Adrenal gland (tissue), 12 donors: Measurements from ENCODE around the gene GDF2. TPM values are rescaled to one million over a fixed set of nuclear protein-coding genes. Genes with fewer than 3 reads are reported as not detected.

Experiments used
- DNase-seq, 7 donors: peaks; one replicate each; pipeline ENCODE4 v3.0.0-alpha.2; 2019 to 2020
- H3K27ac ChIP-seq, 5 donors: fragments of 200-600 bp; sonication (generic) in 4 of 5; 1 replicate in 3 of 5; 2 replicates in 2 of 5; pipeline versions ENCODE4 v1.5.1 to v1.8.0; 2016 to 2020; ENCODE audit warnings: mild to moderate bottlenecking in 1 of 5
- H3K27me3 ChIP-seq: fragments of 200-600 bp; 2 replicates; pipeline ENCODE4 v1.8.0; 2021
- H3K36me3 ChIP-seq, 2 donors: fragments of 200-600 bp; replicated peaks in 1 of 2; 1 replicate in 1 of 2; 2 replicates in 1 of 2; pipeline versions ENCODE4 v1.5.1 to v1.8.0; 2018 to 2022
- H3K4me1 ChIP-seq, 2 donors: fragments of 200-600 bp; replicated peaks in 1 of 2; 1 replicate in 1 of 2; 2 replicates in 1 of 2; pipeline versions ENCODE4 v1.5.1 to v1.8.0; 2018 to 2021
- H3K4me3 ChIP-seq, 4 donors: fragments of 200-600 bp; sonication (generic) in 3 of 4; one replicate each; pipeline ENCODE4 v1.5.1; 2016 to 2018
- H3K9me3 ChIP-seq, 3 donors: fragments of 200-600 bp; sonication (generic) in 1 of 3; replicated peaks in 1 of 3; 1 replicate in 2 of 3; 2 replicates in 1 of 3; pipeline versions ENCODE4 v1.5.1 to v1.8.0; 2016 to 2021
- CTCF ChIP-seq, 6 experiments: fragments of 450-650 bp in 4 of 6; fragments of 200-600 bp in 2 of 6; sonication (generic) in 1 of 6; IDR thresholded peaks; 1 replicate in 5 of 6; 2 replicates in 1 of 6; pipeline versions ENCODE4 v1.5.1 to v1.8.0; 2016 to 2021; ENCODE audit warnings: antibody characterized with exemption in 6 of 6, mild to moderate bottlenecking in 2 of 6, moderate library complexity in 1 of 6
- POLR2A ChIP-seq, 2 donors: fragments of 450-650 bp; IDR thresholded peaks; one replicate each; pipeline ENCODE4 v1.6.1; 2017; ENCODE audit warnings: antibody characterized with exemption in 2 of 2, mild to moderate bottlenecking in 2 of 2, moderate library complexity in 1 of 2
- WGBS, 4 donors: extraction: QIAGEN DNeasy Blood & Tissue Kit in 2 of 4; methylation state at CpG; one replicate each; pipeline versions ENCODE4 v1.1.5 to v1.1.7; 2013 to 2017; 5-methylcytosine and 5-hydroxymethylcytosine counted together
- intact Hi-C, 2 donors: fragments of 100-400 bp; cut with DNase I; formaldehyde crosslinking; loops; one replicate each; pipeline versions ENCODE4 v1.14.1 to v1.15.0; 2022 to 2023
- polyA plus RNA-seq, 3 donors: library from polyadenylated mRNA; stranded (reverse); fragments of 200-250 nt in 2 of 3; fragments of 350-450 nt in 1 of 3; fragmentation: Illumina TruSeq in 1 of 3; extraction: RNeasy Lipid Tissue Mini Kit (QIAGEN cat#74804) in 1 of 3; gene quantifications; one replicate each; pipeline ENCODE4 v1.2.3, GENCODE V29; 2013 to 2014
- total RNA-seq, 9 donors: library from RNA; depleted of rRNA in 4 of 9; stranded (reverse); fragments of >200 nt in 4 of 9; fragments of 120-200 nt in 1 of 9; fragmentation: NEBNext Ultra II Directional in 1 of 9; extraction: Animal tissue kit (Norgen Biotek cat#: 25700) in 1 of 9; gene quantifications; one replicate each; pipeline versions ENCODE4 v1.1.0 to v1.2.4, GENCODE V29; 2013 to 2023
- donor health status: healthy with polysubstance abuse.
- donor health status: Bipolar disorder and iron deficiency.
- donor health status: DM: yes; HTN: yes; CAD: no.
- donor health status: DM: no; HTN: no; CAD: no.
- donor health status: DM: no; HTN: no; CAD: no.
- donor health status: DM: yes; HTN: yes; CAD: no.

GDF2 gene
- total and polyA plus RNA-seq, 12 donors, result 0.11 TPM; not detected in 11

DNA sequence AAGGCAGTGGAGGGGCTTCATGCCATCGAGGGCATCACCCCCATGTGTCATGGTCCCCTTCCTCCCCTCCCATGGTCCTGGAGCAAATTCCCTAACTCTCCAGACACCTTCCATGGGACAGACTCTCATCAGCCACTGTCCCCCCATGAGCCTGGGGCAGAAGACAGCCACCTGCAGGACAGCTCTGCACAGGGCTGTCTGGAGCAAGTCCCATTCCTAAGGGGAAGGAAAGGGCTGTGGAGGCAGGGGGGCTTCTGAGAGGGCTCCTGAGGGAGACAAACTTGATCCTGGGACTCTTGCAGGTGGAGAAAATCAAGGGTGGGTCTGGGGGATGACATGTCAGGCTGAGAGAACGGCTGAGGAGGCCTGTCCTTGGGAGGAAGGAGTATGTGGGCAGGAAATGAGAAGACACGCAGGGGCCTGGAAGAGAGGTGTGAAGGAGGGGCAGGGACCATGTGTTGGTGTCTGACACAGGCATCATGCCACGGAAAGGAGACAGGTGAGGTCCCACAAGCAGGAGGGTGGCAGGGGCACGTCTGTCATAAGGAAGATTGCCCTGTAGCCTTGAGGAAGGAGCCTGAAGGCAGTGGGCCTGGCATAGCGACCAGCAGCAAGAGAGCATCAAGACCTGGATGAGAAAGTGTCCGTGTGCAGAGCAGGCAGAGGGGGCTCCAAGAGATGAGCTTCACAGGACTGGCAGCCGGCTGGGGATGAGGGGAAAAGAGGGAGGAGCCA is 36.7 kb upstream of the GDF2 start:
- 69 to 81% (median 74%) methylated on average over 8 of the region's 8 CpGs for WGBS, 4 donors
- Histone ChIP-seq H3K4me3 (no peak overlapping the region), H3K4me1 (no peaks in the 10 kb centered on the region), H3K27ac (no peak overlapping the region), H3K27me3 (no peaks in the 10 kb centered on the region), H3K36me3 (no peaks in the 10 kb centered on the region), H3K9me3 (no peaks in the 10 kb centered on the region)
- no peak for TF ChIP-seq CTCF (IDR thresholded peaks at IDR 0.05)
- TF ChIP-seq POLR2A (IDR thresholded peaks at IDR 0.05), result no peak
- intact Hi-C loops, result no loop called here
- DNase-seq, result peak in 1 of 7 donors; percentile 6

DNA sequence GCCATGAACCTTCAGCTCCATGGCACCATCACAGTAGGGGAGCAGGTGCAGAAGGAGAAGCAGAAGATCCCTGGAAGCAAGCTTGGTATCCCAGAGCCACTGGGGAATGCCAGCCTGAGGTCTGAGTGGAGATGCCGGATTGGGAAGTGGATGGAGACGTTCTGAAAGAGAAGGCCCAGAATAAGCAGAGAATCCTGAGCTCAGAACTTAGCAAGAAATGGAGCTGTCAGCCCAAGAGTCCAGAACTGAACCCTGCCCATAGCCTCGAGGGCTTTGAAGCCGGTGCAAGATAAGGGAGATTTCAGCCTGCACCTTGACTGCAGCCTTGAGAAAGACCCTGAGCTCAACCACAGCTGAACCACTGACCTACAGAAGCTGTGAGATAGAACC is 36.1 kb upstream of the GDF2 start:
- no peak overlapping the region for H3K4me3 ChIP-seq
- intact Hi-C loops, result no loop called here
- H3K36me3 ChIP-seq, result no peaks in the 10 kb centered on the region
- DNase-seq, result peak in 2 of 7 donors; percentile 1 to 7
- no peaks in the 10 kb centered on the region for H3K27me3 ChIP-seq
- no peak overlapping the region for H3K27ac ChIP-seq
- H3K9me3 ChIP-seq, result no peaks in the 10 kb centered on the region
- no peaks in the 10 kb centered on the region for H3K4me1 ChIP-seq
- WGBS, 4 donors, result 61 to 74% (median 73%) methylated on average over 4 of the region's 4 CpGs
- TF ChIP-seq CTCF (IDR thresholded peaks at IDR 0.05) (no peak), POLR2A (IDR thresholded peaks at IDR 0.05) (no peak)

GRCh38 chr10:47286591-47287315 is 35.5 kb upstream of the GDF2 start:
- WGBS, 4 donors, result 89 to 98% (median 94%) methylated on average over 4 of the region's 4 CpGs
- TF ChIP-seq POLR2A (IDR thresholded peaks at IDR 0.05), result no peak
- no peak for TF ChIP-seq CTCF (IDR thresholded peaks at IDR 0.05)
- H3K27me3 ChIP-seq, result no peaks in the 10 kb centered on the region
- intact Hi-C loops, result no loop called here
- no peaks in the 10 kb centered on the region for H3K36me3 ChIP-seq
- H3K27ac ChIP-seq, result no peak overlapping the region
- H3K9me3 ChIP-seq, result no peaks in the 10 kb centered on the region
- no peaks in the 10 kb centered on the region for H3K4me1 ChIP-seq
- no peak overlapping the region for H3K4me3 ChIP-seq
- peak in 2 of 7 donors; percentile 2 to 6 for DNase-seq

DNA sequence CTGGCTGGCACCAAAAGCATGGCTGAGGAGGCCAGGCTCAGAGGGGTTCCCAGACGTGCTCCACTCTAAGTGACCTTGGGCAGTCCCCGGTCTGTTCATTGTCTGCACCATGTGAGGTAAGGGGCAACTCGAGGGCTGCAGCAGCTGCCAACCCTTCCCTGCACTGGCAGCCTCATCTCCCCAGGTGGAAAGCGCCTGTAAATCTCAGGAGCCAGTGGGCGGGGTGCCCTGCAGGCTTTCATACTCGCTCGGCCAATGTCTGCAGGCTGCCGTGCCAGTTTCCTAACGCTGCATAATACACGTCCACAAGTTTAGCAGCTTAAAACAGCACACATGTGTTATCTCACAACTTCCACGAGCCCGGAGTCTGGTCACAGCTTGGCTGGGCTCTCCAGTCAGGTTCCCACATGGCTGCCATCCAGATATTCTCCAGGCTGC is 34.9 kb upstream of the GDF2 start:
- no peaks in the 10 kb centered on the region for H3K4me1 ChIP-seq
- no peaks in the 10 kb centered on the region for H3K27me3 ChIP-seq
- no peak overlapping the region for H3K27ac ChIP-seq
- 51 to 71% (median 66%) methylated on average over 9 to 12 of the region's 12 CpGs for WGBS, 4 donors
- intact Hi-C loops, result no loop called here
- DNase-seq, result peak in 2 of 7 donors; percentile 16 to 69
- H3K36me3 ChIP-seq, result no peaks in the 10 kb centered on the region
- TF ChIP-seq POLR2A (IDR thresholded peaks at IDR 0.05), result no peak
- H3K4me3 ChIP-seq, result no peak overlapping the region
- H3K9me3 ChIP-seq, result no peaks in the 10 kb centered on the region
